GM21576 (cell line): ENCODE measurements around the gene KRT8.
"Not testable (repeated sequence)": the region's sequence is repeated elsewhere in the genome, so short reads cannot be mapped to it uniquely, and the experiment has no call there.

Experiments used
- ATAC-seq: cut with Tn5 transposase; IDR thresholded peaks from one replicate; pipeline ENCODE4 v1.9.1; 2021; ENCODE audit warnings: mild to moderate bottlenecking, moderate library complexity; ENCODE audit not compliant: unreplicated experiment

KRT8 gene

GRCh38 chr12:52904509-52905300 is at the start of gene KRT8:
TSS of gene KRT8 (minus strand) at chr12:52905076. CDS start at chr12:52904981, 95 bp downstream.
- ATAC-seq, result not testable (repeated sequence)

- no peak for ATAC-seq
Observed at GRCh38 chr12:52953181-52953841, 48.4 kb upstream of the KRT8 start.

- ATAC-seq, result no peak
Observed at GRCh38 chr12:52952076-52952801, 47.4 kb upstream of the KRT8 start.

GRCh38 chr12:52951640-52952039 is 46.8 kb upstream of the KRT8 start:
- no peak for ATAC-seq

DNA sequence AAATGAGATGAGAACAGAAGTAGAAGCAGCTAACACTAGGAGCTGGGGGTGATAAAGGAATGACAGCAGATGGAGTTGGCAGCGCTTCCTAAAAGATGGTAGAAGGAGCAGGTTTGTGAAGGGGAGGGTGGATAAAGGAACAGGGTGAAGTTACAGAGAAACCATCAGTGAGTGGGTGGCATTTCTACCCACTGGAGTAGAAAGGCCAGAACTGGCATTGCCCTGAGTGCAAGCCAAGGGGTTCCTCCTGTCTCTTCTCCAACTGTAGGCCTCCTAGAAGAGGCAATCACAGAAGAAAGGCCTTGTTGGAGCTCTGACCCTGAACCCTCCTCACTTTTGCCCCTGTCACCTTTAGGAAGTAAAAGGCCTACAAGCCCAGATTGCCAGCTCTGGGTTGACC is 46.2 kb upstream of the KRT8 start:
- ATAC-seq, result no peak

DNA sequence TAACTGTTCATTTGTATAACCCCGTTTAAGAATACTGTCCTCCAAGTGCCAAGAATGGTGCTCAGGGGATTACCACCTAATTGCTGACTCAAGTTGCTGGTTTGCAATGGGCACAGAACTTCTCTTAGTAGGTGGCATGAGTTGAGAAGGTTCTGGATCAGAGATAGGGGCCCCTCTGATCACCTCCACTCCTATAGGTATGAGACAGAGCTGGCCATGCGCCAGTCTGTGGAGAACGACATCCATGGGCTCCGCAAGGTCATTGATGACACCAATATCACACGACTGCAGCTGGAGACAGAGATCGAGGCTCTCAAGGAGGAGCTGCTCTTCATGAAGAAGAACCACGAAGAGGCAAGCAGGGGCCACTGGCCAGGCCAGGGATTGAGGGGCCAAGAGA is 45.7 kb upstream of the KRT8 start:
- no peak for ATAC-seq

GRCh38 chr12:52949413-52950331 is 44.8 kb upstream of the KRT8 start:
- ATAC-seq, result no peak

DNA sequence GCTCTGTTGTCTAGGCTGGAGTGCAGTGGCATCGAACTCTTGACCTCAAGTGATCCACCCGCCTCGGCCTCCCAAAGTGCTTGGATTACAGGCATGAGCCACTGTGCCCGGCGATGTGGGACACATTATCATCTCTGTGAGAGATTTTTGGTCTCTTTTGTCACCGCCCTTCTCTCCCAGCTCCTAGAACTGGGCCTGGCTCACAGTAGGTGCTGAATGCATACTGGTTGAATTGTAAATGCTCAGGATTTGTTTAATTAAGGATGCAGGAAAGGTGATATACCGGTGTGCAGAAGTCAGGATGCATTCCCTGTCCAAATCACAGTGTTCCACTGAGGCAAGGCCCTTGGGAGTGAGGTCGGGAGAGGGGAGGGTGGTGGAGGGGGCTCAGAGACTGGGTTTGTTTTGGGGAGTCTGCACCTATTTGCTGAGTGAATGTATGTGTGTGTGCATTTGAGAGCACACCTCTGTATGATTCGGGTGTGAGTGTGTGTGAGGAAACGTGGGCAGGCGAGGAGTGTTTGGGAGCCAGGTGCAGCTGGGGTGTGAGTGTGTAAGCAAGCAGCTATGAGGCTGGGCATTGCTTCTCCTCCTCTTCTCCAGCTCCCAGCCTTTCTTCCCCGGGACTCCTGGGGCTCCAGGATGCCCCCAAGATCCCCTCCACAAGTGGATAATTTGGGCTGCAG is 43.0 kb upstream of the KRT8 start:
- ATAC-seq, result no peak

DNA sequence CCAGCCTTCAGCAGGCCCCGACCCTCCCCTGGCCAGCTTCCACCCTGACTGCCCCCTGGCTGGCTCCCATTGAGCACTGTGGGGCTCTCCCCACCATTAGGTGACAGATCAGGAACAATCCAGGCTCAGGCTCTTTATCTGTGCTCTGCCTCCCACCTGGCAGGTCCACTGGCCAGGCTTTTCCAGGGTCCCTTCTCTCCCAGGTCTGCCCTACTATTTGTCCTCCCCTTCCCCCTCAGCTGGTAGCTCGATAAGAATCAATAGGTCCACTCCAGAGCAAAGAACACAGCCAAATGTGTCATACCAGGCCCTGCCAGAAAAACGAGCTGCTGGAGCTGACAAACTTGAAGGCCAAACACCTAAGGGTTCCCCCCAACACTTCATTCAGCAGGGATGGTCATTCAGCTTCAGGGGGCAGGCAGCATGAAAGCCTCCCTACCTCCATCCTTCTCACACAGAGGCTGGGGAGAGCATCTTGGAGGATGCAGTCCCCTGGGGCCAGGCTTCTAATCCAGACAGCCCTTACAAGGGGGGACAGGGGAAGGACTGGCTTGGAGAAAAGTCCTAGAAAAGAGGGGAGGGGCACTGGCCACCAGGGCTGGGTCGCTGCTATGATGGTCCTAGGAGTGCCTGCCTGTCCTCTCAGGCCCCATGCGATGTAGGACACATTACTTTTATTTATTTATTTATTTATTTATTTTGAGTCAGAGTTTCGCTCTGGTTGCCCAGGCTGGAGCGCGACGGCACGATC is 42.1 kb upstream of the KRT8 start:
- ATAC-seq, result no peak

GRCh38 chr12:52946334-52946733 is 41.5 kb upstream of the KRT8 start:
- ATAC-seq, result no peak

DNA sequence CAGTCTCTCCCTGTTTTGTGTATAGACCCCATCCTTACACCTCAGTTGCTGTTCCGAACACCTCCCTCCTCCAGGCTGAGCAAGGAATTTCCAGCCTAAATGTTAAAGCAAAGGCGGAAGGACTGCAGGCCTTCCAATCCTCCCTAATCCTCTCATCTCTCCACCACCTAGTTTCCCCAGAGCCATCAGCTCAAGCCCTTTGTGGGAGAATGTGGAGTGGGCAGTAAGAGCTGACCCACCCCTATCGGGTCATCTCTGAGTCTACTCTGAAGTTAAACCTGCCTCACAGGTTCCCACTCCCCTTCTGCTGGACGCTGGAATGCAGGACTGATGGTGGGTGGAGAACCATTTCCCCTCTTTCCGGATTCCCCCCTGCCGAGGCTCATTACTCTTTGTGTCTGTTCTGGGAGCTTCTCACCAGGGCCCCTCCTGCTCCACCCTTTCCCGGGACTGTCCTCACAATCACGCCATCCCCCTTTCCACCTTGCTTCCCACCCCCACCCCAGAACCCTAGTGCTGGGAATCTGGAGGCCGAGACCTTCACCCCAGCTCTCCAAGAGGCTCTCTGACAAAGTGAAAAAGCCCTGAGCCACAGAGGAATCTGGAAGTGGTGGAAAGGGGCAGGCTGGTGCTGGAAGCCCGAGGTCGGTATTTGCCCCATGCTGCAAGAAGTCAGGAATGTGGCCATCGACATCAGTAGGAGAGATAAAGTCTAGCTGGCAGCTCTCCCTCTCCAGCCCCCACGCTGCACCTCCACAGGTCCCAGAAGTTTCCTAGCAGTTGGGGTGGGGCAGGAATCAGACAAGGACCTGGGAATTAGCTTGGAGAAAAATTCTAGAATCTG is 40.7 kb upstream of the KRT8 start:
- no peak for ATAC-seq

GRCh38 chr12:52944683-52945388 is 40.0 kb upstream of the KRT8 start:
- ATAC-seq, result no peak

GRCh38 chr12:52942901-52943181 is 38.0 kb upstream of the KRT8 start:
- ATAC-seq, result no peak

GRCh38 chr12:52942066-52942900 is 37.4 kb upstream of the KRT8 start:
- ATAC-seq, result no peak

DNA sequence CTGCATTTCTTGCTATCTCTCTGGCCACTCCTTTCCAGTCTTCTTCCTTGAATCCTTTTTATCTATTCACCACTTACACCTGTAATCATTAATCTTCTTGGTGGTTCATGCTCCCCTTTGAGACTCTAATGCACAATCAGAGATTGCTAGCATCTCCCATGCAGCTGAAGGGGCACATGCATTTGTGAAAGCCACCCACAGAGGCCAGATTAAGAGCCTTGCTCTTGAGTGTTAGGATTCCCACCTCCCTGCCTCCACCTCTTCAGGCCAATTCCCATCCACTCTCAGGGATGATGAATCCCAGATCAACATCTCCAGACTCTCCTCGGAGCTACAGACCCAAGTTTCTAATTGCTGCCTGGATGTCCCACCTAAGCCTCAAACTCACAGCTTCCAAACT is 24.7 kb upstream of the KRT8 start:
- no peak for ATAC-seq

GRCh38 chr12:52927964-52928363 is 23.1 kb upstream of the KRT8 start:
- ATAC-seq, result no peak

DNA sequence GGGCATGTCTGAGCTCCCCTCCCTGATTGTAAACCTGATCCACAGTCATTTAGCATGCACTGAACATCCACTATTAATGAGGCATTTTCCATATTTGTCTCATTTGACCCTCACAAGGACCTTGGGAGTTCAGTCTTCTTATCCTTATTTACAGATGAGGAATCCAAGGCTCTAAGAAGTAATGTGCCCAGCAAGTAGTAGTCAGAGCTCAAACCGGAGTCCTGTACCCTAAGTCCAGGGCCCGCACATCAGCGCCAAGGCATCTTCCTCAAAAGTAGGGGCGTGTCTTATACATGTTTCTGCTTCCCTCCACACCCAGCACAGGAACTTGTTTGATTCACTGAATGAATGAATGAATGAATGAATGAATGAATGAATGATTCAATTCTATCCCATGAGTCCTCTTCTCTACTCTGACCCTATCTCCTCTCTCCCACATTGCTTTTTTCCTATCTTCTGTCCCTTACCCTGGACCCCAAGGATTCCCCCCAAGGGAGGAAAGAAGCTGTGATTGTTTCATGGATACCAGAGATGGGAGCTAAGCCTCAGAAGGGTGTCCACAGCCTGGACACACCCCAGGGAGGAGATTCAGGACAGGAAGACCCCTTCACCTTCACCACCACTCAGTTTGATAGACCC is 21.8 kb upstream of the KRT8 start:
- no peak for ATAC-seq
